GM18520 (cell line): ENCODE data around the gene UGT1A8.

ENCODE experiments used
- ATAC-seq: cut with Tn5 transposase; IDR thresholded peaks from one replicate; pipeline ENCODE4 v1.9.1; 2021; ENCODE audit not compliant: unreplicated experiment

UGT1A8 gene

GRCh38 chr2:233760043-233760442 lies 142.6 kb downstream of the UGT1A8 start, which contains the start of gene UGT1A1:
Gene UGT1A1, plus strand, starts transcription at chr2:233760270. Its CDS starts 18 bp downstream, at chr2:233760288.
- no peak for ATAC-seq

- ATAC-seq: no peak
Observed at GRCh38 chr2:233761040-233761769, 143.8 kb downstream of the UGT1A8 start.

DNA sequence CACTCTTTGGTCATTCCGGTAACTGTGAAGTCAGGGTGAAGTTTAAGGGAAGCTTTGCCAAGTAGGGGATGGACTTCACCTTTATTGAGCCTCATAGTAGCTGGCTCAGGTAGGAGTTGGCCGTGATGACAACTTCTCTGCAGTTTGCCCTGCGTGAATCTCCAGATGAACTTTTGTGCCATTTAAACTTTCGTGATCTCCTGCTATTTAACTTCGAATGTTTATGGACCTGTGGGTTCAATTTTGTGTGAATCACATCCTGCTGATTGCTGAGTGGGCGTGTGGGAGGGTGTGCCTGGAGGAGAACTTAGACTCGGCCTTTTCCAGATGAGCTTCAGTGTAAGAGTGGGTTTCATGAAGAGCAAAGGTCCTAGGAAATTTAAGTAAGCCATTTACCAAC lies 146.8 kb downstream of the UGT1A8 start:
- ATAC-seq: no peak

GRCh38 chr2:233764761-233765160 lies 147.3 kb downstream of the UGT1A8 start:
- no peak for ATAC-seq

GRCh38 chr2:233766416-233766815 lies 149.0 kb downstream of the UGT1A8 start:
- ATAC-seq: no peak

GRCh38 chr2:233768076-233768475 lies 150.6 kb downstream of the UGT1A8 start:
- ATAC-seq: no peak

- no peak for ATAC-seq
Observed at GRCh38 chr2:233769260-233769659, 151.8 kb downstream of the UGT1A8 start.

DNA sequence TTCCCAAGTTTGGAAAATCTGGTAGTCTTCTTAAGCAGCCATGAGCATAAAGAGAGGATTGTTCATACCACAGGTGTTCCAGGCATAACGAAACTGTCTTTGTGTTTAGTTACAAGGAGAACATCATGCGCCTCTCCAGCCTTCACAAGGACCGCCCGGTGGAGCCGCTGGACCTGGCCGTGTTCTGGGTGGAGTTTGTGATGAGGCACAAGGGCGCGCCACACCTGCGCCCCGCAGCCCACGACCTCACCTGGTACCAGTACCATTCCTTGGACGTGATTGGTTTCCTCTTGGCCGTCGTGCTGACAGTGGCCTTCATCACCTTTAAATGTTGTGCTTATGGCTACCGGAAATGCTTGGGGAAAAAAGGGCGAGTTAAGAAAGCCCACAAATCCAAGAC lies 154.7 kb downstream of the UGT1A8 start:
- no peak for ATAC-seq

- no peak for ATAC-seq
Observed at GRCh38 chr2:233772583-233772982, 155.2 kb downstream of the UGT1A8 start.

DNA sequence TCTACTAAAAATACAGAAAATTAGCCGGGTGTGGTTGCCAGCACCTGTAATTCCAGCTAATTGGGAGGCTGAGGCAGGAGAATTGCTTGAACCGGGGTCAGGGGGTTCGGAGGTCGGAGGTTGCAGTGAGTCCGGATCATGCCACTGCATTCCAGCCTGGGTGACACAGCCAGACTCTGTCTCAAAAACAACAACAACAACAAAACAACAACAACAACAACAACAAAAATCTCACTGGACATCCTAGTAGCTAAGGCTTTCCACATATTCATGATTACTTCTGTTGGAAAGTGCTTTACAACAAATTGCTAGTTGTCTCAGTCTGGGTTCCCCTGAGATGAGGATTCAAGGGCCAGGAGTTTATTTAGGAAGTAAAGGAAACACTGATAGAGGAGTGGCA lies 156.4 kb downstream of the UGT1A8 start:
- ATAC-seq: no peak

- no peak for ATAC-seq
Observed at GRCh38 chr2:233775414-233775813, 158.0 kb downstream of the UGT1A8 start.

GRCh38 chr2:233778030-233778429 lies 160.6 kb downstream of the UGT1A8 start, which contains the start of gene MROH2A:
Gene MROH2A, plus strand, starts transcription at chr2:233778330. Its CDS starts 1,029 bp downstream, at chr2:233779359.
- ATAC-seq: no peak

DNA sequence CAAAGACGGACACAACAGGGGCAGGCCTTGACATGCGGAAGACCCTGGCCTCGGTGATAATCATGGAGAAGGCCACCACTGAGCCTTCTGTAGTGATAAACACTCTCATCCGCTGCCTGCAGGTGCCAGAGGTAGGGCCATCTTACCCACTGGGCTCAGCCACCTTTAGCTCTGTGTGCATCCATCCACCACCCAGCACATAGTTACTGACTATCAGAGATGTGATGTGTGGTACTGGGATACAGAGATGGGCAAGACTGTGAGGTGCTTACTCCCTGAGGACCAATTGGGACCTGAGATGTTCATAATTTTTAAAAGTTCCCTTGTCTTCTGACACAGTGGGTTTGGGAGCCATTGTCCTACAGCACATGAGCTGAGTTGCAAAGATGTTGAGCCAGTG lies 162.3 kb downstream of the UGT1A8 start:
- no peak for ATAC-seq

DNA sequence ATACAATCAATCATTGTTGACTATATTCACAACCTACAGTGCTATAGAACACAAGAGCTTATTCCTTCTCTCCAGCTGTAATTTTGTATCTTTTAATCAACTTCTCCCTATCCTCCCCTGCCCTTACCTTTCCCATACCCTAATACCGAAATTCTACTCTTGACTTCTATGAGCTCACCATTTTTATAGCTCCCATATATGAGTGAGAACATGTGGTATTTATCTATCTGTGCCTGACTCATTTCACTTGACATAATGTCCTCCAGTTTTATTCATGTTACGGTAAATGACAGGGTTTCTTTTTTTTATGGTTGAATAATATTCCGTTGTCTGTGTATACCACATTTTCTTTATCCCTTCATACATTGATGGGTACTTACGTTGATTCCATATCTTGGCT lies 163.3 kb downstream of the UGT1A8 start:
- ATAC-seq: no peak

GRCh38 chr2:233789554-233789953 lies 172.1 kb downstream of the UGT1A8 start:
- no peak for ATAC-seq

GRCh38 chr2:233791151-233791882 lies 173.9 kb downstream of the UGT1A8 start:
- ATAC-seq: no peak

DNA sequence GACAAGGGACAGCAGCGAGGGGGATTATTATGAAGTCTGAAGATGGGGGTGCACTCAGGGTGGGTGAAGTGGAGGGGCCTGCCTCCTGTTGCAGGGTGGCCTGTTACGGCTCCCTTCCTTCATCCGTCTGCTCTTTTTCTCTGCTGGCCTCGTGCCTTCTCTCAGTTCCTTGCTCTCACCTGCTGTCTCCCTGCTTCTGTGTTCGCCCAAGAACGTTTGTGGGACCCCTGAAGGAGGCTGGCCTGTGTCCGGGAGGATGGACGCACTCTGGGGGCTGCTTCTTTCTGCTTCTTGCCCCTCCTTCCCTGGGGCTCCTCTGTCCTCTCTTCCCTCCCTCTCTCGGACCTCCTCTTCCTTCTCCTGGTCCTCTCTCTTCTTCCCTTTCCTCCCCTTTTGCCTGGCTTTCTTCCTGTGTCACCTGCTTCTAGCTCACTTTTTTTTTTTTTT lies 174.5 kb downstream of the UGT1A8 start:
- no peak for ATAC-seq

- no peak for ATAC-seq
Observed at GRCh38 chr2:233792720-233793119, 175.3 kb downstream of the UGT1A8 start.

DNA sequence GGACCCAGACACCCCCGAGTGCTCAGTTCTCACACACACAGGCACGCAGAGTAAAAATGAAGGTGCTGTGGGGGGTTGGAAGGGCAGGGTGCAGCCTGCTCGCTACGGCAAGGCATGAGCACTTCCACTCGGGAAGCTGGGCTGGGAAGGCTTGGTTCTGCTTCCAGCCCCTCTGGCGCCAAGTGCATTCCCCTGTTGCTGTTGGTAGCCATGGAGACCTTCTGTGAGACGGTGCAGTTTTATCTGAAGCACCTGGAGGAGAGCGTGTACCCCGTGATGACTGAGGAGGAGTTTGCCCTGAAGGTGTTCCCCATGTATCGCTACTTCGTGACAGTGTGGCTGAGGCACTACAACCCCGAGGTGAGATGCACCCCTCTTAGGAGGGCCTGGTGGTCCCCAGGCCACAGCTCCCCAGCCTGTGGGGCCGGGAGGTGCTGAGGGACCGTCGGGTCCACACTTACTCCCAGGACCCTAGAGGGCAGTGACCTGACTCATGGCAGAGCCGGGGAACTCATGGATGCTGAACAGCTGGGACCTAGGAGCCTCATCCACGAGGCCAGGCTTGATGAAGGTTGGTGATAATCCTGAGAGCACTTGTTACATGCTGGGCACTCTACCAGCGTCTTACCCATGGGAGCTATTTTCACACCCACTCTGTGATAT lies 176.2 kb downstream of the UGT1A8 start:
- no peak for ATAC-seq

DNA sequence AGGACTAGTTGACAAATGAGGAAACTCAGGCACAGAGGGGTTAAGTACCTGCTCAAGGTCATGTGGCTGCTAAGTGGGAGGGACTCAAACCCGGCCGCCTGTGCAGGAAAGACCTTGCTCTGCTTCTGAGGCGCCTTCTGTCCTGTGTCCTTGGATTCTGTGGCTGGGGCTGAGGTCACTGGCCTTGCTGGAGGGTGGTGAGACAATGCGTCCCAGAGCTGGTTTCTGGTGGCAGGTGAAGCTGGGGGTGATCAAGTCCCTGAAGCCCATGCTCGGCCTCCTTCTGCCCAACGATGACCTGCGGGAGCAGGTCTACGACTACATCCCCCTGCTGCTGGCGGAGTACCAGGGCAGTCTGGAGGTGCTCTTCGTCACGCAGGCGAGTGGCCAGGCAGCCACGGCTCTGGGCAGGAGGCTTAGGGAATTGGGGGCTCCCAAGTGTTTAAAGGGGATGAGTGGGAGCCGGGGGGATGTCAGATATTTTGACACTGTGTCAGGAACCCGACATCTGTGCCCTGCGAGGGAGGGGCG lies 176.8 kb downstream of the UGT1A8 start:
- no peak for ATAC-seq

DNA sequence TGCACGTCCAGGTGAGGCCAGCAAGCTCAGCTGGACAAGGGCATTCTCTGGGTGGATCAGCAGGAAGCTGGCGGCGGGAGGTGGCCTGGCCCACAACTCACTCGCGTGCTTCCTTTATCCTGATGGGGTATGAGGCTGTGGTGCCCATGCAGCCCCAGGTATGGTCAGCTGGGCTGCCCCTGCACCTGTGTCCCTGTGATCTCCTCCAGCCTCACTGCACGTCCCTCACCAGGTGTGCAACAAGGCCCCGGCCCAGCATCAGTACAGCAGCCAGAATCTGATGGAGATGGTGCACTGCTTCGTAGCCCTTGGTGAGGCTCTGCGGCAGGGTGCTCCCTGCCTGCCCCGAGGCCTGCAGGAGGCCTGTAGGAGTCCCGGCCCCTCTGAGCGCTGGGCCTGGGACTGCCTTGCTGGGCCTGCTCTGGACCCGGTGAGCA lies 178.3 kb downstream of the UGT1A8 start:
- no peak for ATAC-seq
